Limb (tissue), 2 donors: Measurements from ENCODE around the gene SLC29A3.
"Not testable (repeated sequence)": the region's sequence is repeated elsewhere in the genome, so short reads cannot be mapped to it uniquely, and the experiment has no call there.

Experiments used
- DNase-seq, 2 donors: peaks; one replicate each; pipeline ENCODE4 v3.0.0-alpha.2; 2016; ENCODE audit errors: extremely low spot score in 2 of 2

Gene SLC29A3

DNA sequence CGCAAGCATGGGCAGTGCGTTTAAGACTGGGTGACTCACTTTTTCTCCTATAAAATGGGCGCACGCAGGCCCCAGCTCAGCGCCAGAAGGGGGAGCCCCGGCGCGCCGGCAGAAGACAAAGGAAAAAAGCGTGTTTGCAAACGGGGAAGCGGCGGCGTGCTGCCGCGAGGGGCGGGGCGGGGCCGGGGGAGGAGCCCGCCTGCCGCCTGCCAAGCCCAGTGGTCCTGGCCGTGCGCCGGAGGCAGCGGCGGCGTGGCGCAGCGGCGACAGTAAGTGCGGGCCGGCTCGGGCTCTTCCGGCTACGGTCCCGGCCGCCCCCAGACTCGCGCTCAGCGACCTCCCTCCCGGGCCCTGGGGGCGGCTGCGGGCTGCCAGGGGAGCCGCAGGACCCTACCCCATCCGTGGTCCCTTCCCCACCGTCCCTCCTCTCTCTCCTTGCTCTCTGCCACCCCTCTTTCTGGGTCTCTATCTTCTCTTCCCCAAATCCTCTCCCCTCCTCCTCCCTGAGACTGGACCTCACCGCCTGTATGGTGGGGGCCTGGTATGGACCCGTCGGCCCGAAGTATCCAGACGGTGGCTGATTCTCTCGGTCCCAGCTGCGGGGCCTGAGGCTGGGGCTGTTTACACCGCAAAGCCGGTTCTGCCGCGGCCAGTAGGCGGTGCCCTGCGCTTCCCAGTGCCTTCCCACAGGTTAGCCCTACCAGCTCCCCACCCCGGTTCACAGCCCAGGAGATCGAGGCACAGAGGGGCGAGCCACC is at the start of gene SLC29A3:
Gene SLC29A3 (plus strand): TSS at position 218 of the 758 bp plus-strand sequence. CDS start 51 bp downstream, at position 269.
- DNase-seq: peak; percentile 85 to 90

DNA sequence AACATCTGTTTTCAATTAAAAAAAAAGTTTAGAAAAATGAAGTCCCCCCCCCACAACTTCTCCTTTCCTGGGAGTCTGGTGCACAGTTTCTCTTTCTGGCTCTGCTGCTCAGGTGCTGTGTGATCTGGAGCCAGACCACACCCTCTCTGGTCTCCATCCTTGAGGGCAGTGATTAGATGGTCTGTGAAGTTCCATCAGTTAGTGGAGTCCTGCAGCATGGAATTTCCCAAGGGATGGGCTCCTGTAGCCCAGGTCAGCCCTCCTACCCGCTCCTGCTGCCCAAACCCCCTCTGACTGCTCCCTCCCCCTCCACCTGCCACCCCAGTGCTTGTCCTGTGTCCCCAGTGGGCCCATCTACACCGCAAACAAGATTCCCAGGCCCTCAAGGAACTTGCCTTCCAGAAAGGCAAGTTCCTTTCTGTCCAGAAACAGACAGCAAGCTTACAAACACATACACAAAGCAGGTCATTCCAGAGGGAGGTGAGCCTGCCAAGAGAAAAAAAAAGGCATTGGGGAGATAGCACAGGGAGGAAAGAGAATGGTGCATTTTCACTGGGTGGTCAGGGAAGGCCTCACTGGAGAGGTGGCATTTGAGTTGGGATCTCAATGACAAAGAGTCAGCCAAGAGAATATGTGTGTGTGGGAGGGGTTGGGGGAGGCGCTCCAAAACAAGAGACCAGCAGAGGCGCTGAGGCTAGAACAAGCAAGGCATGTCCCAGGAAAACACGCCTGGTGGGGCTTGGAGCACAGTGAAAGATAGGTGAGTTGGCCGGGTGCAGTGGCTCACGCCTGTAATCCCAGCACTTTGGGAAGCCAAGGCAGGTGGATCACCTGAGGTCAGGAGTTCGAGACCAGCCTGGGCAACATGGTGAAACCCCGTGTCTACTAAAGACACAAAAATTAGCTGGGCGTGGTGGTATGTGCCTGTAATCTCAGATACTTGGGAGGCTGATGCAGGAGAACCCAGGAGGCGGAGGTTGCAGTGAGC is 49.5 kb upstream of the SLC29A3 start:
- no peak for DNase-seq

DNA sequence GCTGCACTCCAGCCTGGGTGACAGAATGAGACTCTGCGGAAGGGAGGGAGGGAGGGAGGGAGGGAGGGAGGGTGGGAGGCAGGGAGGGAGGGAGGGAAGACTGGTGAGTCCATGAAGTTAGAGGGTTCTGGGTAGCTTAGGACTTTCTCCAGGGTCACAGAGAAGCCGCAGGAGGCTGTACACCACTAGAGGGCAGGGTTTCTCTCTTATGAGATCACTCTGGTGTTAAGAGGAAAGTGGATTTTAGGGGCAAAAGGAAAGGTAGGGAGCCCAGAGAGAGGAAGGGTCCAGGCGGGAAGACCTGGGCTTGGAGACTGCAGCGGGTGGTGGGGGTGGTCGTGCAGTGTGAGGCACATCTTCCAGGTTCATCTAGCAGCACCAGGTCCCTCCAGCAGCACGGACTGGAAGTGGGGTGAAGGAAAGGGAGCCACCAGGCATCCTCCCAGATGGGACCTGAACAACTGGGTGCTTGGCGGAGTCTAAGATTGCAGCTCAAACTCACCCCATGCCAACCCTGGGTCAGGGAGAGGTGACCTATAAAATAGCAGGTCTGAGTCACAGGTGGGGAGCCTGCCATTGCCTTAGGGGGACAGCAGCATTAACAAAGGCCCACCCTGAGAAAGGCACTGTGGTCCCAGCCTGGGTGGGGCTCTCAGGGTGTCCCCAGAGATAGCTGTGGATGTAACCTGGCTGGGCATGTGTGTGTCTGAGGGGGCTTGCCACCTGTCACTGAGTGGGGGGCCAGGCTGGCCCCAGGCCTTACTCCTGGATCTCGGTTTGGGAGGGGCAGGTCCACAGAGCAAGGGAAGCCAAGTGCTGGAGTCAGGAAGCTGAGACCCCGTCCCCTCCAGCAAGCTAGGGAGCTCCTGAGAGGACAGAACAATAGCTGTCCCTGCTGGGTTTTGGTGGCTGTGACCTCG is 48.5 kb upstream of the SLC29A3 start:
- no peak for DNase-seq

DNA sequence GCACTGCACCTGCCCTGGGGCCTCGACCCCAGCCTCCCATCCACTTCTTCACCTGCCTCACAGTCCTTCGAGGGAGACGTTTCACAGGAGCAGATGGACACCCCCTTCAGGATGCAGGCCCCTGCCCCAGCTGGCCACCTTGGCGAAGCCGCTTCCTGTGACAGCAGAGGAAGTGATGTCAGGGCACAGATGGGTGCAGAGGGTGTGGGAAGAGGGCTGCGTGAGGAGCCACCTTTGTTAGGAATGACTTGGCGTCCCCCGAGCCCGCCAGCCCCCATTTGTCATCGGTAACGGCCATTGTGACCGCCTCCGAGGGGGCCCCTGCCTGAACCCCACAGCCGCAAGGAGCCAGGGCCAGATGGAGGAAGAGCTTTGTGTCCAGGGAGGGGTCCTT is 47.4 kb upstream of the SLC29A3 start:
- no peak for DNase-seq

DNA sequence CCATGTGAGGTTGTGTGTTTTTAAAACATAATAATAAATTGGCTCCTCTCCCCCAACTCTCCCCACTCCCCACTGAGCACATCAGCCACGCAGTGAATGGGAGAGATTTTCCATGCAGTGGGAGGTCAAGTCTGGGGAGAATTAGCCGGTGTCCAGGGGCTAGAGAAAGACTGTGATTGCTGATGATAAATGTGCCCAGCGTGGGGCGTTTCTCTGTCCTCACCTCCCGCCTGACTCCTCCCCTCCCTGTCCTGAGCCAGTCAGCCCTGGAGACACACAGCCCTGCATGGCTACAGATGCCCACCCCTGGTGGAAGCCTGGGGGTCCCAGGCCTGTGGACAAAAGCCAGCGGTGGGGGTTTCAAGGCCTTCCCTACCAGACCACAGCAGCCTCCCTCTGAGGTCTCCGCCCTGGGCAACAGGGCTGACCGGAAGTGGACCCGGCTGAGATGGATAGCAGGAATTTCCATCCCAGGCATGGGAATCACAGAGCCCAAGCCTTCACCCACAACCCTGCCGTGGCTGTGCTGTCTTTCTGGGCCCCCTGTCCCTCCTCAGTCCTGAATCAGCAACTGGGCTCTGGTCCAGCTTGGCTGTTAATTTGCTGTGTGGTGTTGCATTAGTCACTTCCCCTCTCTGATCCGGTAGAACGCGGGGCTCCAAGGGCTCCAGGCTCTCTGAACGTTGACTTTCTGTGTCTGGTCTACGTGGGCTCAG is 46.8 kb upstream of the SLC29A3 start:
- DNase-seq: no peak

DNA sequence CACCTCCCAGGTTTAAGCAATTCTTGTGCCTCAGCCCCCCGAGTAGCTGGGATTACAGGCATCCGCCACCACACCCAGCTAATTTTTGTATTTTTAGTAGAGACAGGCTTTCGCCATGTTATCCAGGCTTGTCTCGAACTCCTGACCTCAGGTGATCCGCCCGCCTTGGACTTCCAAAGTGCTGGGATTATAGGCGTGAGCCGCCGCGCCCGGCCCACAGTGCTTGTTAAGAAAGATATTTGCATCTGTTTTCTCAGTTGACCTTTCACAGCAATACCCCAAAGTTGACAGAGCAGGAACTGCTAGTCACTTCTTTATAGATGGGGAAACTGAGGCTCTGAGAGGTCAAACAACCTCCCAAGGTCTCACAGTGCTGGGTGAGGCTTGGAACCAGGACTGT is 46.1 kb upstream of the SLC29A3 start:
- not testable (repeated sequence) for DNase-seq

DNA sequence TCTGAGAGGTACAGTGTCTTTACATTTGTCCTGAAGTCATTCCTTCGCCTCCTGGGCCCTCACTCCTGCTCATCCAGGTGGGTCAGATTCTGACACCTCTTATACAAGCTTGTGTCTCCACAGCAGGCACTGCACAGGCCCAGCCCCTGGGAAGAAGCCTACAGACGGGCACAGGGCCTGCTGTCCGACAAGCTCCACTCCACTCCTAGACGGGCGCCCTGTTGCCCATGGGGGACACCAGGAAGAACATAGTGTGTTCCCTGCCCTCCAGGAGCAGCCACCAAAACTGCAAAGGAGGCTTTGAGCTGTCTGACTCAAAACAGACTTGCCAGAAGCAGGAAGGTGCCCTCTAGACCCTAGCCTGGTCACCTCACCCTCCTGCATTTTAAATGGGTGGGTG is 45.6 kb upstream of the SLC29A3 start:
- DNase-seq: no peak

DNA sequence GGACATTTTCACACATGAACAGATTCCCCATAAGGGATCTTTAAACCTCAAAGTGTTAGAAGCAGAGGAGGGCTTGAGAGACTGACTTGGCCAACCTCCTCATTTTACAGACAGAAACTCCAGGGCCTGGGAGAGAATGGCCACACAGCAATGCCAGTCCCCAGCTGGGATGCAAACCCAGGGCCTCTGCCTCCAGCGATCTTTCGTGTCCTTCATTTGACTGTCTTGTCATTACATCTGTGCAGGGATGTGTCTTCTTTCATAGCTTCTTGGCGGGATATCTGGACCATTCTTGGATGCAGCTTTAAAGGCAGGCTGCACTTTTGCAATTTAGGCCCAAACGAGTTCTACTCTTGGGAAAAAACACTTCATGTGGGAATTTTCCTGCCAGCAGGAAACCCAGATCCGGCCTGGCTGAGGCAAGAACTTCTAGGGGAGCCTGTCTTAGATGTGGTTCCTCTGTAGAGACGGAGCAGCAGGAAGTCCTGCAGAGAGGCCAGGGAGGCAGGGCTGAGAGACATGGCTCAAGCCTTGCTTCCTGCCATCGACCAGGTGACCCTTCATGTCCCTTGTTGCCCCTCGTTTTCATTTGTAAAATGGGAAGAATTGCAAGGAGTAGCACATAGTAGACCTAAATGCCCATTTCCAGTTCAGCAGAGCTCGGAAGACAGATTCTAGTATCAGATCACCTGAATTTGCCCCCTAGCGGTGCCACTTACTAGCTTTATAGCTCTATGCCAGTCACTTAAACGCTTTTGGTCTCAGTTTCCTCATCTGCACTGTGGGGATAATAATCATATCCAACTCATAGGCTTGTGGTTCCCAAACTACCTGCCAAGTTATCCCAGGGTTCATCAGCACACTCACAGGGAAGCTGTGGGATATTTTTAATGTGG is 43.9 kb upstream of the SLC29A3 start:
- DNase-seq: no peak

DNA sequence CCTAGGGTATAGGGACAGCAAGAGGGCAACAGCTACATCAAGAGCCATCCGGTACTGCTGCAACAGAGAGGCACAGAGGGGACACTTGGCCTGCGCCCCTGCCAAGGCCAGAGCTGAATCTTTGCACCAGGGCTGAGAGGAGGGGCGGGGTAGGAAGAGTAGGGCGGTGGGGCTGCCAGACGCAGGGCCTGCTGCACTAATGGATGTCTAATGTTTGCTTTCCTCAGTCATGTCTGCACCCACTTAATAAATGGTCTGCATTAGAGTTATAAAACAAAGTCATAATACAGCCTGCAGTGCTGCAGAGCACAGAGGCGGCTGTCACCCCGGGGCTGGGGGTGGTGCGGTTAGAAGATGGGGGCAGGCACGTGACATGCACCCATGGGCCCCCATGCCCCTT is 42.2 kb upstream of the SLC29A3 start:
- no peak for DNase-seq

DNA sequence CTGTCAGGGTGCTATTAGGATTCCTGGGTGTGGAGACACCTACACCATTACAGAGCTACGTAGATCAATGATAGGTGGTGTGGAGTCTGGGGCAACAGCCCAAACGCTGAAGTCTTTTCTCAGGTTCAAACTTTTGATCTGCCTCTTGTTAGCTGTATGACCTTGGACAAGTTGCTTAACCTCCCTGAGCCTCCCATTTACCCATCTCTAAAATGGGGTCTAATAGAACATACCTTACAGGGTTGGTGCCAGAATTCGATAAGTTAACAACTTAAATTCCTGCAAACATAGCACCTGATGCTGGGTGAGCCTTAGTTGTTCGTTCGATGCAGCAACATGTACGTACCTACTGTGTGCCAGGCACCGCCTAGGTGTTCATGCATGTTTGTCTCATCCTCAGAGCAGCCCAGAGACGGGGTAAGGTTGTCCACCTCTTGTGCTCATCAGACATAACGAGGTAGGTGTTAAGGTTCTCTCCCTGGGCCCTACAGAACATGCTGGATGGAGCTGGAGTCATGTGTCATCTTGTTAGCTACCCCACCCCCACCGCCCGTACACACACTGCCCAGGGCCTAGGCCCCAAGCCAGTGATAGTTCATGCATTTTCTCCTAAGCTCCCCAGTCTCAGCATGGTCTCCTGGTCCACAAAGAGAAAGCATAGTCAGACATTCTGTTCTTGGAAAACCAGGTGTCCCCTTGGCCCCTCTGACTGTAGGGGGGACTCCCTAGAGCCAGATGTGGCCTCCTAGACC is 41.0 kb upstream of the SLC29A3 start:
- DNase-seq: no peak

DNA sequence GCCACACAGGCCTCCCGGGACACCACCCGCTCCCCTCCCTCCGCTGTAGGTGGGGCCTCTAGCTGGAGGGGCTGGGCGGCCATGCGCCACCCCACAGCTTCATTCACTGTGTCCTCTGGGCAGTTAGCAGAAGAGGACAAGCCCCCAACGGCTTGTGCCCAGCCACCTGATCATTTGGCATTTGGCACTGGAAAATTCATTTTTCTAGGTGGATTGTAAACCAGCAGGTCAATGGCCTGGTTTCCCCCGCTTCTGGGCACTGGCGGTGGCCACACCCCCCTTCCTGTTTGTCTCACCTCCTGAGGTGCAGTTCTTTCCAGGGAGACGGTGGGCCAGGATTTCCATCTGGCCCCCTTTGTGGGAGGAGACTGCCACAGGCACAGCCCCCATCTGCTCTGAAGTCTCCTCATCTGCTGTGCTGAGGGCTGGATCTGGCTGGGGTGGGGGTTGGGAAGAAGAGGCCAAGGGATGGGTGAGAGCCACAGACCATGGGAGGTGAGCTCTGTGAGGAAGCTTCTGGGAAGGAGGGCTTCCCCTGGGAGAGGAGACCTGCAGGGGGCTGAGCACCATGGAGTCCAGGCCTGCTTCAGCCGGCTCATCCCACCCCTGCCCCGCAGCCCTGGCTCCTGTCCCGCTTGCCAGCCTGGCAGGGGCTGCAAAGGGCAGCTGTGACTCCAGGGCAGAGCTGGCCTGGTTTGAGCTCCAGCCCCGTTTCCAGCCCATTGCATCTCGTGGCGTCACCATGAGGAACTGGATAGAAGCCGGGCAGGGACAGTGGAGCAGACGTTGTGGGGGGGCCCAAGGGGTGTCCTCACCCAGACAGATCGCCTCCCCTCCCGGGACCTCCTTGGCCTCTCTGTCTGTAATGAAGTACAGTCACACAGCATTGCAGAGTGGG is 40.1 kb upstream of the SLC29A3 start:
- DNase-seq: no peak

DNA sequence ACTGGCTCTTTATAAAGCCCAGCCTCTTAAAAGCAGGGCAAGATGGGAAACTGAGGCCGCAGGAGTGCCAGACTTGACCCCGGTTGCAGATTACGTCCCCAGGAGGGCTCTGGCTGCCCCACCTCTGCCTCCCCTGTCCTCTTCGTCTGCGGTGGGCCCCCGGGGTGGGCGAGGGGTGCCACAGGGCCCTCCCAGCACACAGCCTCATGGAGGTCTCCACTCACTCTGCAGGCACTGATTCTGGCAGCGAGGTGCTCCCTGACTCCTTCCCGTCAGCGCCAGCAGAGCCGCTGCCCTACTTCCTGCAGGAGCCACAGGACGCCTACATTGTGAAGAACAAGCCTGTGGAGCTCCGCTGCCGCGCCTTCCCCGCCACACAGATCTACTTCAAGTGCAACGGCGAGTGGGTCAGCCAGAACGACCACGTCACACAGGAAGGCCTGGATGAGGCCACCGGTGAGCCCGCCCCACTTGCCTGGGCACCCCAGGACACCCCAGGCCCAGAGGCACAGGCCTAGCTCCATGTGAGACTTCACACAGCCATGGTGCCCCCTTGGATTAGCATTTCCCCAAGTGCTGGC is 39.4 kb upstream of the SLC29A3 start:
- no peak for DNase-seq

DNA sequence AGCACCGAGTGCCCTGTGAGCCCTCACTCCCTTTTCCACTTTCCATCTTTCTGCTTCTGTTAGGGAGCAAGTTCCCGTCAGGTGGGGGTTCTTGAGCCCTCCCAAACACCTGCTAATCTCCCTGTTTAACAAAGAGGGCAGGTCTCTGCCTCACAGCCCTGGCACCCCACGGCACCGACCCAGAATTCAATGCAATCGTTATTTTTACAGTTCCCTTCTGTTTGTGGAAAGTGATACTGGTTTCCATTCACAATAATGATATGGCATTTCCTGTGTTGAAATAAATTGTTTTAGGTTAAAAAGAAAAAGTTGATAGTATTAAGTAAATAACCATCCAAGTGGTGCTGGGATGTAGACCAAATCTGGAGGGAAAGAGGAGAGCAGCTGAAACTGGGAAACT is 38.8 kb upstream of the SLC29A3 start:
- DNase-seq: no peak

DNA sequence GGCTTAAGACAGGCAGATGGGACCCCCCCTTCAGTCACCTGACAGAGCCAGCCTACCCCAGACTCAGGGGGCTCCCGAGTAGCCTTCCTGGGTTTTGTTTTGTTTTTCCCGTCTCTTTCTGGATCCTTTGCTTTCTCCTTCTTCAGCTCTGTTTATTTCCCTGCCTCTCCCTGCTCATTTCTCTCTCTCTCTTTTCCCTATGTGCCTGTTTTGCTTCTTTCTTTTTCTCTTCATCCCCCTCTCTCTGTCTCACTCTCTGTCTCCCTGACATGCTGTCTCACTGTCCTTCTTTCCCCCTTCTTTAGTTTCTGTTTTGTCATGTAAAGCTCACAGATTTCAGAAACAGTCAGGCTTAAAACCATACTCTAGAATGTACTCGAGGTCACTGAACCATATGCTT is 38.2 kb upstream of the SLC29A3 start:
- no peak for DNase-seq

DNA sequence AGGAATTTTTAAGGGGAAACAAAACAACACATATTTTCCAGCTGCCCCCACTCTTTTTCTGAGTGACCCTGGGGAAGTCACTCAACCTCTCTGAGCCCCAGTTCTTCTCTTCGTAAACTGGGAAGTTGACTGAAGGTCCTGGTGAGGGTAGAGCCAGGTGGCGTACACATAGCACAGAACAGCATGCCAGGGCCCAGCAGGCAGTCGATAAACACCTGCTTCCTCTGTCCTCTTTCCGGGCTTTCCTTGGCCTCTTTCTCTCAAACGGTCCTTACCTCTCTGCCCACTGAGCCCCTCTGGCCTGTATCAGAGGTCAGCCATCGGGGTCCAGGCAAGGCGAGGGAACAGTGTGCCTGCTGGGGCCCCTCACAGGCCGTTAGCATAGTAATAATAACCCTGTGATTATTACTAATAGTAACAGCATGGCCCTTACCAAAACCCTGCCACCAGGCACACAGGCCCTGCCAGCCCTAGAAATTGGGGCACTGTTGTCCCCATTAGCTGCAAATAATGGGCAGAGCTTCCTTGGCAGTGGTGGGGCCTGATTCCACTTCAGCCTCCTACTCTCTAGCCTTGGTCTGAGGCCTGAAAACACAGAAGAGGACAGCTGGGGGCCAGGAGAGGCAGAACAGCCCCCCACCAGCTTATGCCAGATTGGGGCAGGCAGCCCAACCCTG is 37.3 kb upstream of the SLC29A3 start:
- no peak for DNase-seq

DNA sequence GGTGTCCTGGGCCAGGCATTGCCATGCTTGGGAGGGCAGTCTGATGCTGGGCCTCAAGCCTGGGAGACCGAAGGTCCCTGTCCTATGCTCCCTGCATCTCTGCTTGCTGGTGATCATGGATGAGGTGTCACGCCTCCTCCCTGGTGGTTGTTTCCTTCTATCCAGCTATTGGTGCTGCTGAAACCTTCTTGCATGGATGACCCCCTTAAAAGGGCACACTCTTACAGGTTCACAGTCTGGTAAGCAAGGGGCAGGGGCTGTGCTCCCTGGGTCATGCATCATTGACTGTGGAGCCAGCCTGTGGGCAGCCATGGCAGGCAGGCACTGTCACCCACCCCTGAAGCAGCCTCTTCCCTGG is 36.8 kb upstream of the SLC29A3 start:
- no peak for DNase-seq

DNA sequence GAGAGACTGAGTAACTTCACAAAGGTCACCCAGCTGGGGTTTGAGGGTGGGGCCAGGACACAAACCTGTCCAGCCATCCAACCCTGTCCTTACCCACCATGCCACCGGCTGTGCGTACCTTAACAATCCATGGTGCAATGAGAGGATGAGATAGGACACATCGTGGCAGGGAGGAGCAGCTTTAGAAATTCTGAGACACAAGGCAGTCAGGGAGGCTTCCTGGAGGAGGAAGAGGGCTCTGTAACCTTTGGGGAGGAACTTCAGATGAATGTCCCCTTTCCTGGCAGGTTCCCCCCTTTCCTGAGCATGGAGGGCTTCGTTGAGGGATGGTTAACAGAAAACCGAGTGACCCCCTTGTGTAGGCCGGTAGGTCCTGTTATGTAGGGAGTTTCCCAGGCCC is 35.6 kb upstream of the SLC29A3 start:
- DNase-seq: no peak
